Stimulated activated CD8-positive, alpha-beta memory T cell treated with anti-CD3 and anti-CD28 coated beads, Interleukin-4, amount 100 ng/mL, for 4 hours (primary cell): ENCODE data around the gene YPEL2.
"Not testable (repeated sequence)": the region's sequence is repeated elsewhere in the genome, so short reads cannot be mapped to it uniquely, and the experiment has no call there.

Source experiments
- DNase-seq, 2 donors: peaks; one replicate each; pipeline ENCODE4 v3.0.0-alpha.2; 2020; ENCODE audit warnings: low read depth in 2 of 2, low spot score in 1 of 2

YPEL2 gene

GRCh38 chr17:59404471-59404870 lies 73.0 kb downstream of the YPEL2 start:
- DNase-seq = no peak

- no peak for DNase-seq
Observed at GRCh38 chr17:59405944-59406705, 74.7 kb downstream of the YPEL2 start.

- no peak for DNase-seq
Observed at GRCh38 chr17:59406808-59407381, 75.4 kb downstream of the YPEL2 start.

DNA sequence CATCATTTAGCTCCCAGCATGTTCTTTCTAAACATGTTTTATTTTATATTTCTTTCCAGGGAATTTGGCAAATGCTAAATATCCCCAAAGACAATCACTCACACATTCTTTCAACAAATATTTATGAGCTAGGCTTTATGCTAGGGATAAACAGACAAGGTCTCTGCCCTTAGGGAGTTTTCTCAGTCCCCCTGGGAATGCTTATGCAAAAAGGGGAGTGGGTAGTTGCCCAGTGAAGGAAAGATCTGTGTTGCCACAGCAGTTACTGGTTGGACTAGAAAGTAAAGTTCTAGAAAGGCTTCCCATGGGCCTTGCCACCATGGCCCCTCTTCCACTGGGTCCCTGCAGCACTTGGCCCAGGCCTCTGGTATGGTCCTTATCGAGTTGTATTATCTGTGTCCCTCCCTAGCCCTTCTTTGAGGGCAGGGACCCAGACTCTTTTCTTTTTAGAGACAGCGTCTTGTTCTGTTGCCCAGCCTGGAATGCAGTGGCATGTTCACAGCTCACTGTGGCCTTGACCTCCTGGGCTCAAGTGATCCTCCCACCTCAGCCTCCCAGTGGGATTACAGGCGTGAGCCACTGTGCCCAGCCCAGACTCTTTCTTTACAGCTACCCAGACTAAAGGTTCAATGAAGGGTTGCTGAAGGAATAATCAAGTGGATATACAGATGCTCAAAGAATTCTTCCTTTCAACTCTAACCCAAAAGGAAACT lies 78.0 kb downstream of the YPEL2 start:
- no peak for DNase-seq

DNA sequence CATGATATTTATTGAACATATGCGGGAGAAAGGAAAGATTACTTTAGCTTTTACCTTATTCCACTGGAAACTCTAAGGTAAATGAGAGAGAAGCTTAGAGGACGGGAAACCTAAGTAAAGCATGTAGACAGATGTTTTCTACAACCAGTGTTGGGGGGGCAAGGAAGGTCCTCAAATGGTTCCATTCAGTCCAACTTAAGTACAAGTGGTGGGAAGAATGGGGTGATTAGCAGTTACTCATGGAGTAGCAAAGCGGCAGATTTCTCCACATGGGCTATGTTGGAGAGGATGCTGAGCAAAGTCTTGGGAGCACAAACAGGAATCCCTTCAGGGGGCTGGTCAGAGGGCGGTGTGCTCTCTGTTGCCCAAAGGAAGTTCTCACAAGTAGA lies 78.6 kb downstream of the YPEL2 start:
- DNase-seq = no peak

- DNase-seq = not testable (repeated sequence)
Observed at GRCh38 chr17:59412431-59412830, 81.0 kb downstream of the YPEL2 start.

GRCh38 chr17:59413014-59413766 lies 81.7 kb downstream of the YPEL2 start:
- DNase-seq = no peak

- no peak for DNase-seq
Observed at GRCh38 chr17:59415397-59415796, 83.9 kb downstream of the YPEL2 start.

- DNase-seq = no peak
Observed at GRCh38 chr17:59416184-59416583, 84.7 kb downstream of the YPEL2 start.

DNA sequence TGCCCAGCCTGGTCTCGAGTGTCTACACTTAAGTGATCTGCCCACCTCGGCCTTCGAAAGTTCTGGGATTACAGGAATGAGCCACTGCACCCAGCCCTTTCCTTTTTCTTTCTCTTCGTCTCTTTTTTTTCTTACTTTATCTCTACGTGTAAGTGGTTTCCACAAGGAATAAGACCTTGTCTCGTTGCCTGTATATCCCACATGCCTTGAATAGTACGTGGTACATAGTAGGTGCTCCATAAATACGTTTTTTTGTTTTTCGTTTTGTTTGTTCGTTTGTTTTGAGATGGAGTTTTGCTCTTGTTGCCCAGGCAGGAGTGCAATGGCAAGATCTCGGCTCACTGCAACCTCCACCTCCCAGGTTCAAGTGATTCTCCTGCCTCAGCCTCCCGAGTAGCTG lies 86.0 kb downstream of the YPEL2 start:
- DNase-seq = no peak

DNA sequence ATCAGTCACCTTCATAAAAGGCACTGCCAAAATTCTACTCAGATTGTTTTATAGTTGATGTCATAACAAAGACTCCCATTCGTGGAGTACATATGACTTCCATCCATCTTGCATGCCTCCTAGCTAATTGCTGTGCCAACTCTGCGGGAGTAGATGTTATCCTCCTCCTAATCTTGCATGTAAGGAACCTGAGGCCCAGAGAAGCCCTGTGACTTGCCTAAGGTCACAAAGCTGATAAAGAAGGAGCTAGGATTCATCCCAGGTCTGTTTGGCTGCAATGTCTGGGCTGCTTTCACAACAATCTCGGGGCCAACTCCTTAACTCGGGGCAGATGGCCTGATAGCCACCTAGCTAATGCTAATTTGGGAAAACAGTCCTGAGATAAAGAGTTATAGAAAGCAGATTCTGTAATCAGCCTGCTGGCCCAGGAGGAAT lies 87.3 kb downstream of the YPEL2 start:
- no peak for DNase-seq

DNA sequence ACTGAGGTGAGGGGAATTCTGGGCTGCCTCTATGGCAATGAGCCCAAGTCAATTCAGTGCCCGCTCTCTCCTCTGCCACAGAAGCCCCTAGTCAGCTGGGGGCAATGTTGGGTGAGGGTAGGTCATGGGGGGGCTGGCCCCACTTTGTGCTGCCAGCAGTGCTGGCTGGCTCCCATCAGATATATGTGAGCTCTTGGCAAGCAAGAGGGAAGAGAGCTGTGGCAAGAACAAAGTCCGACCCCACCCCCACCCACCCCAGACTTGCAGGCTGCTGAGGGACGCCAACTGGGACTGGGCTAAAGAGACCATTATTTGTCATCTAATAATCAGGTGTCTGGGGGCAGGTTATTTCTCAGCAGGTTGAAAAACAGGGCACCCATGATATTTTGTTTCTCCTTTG lies 89.4 kb downstream of the YPEL2 start:
- no peak for DNase-seq

- no peak for DNase-seq
Observed at GRCh38 chr17:59421722-59422121, 90.3 kb downstream of the YPEL2 start.

DNA sequence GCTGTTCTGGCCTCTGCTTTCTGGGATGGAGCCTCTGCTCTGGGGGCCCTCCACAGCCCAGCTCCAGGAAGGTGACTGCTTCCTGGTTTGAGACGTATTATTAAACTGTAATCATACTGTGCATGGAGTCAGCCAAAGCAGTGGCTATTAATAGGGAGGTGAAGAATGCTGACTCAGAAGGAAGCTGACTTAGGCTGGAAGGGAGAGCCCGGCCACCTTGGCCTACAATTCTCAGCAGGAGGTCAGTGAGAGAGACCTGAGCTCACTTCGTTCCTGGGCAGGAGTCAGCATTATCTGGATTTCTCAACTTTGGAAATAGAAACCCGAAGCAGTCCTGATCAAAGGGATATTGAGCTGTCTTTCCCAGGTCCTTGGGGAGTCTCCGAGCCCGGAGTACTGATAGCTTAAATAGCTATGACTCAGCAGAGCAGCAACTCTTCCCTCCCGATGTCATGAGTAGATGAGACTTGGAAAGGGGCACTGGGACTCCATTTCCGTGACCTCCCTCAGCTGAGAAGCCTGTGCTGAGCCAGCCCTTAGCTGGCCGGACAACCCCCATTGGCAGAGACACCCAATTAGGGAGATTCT lies 91.8 kb downstream of the YPEL2 start:
- DNase-seq = no peak

DNA sequence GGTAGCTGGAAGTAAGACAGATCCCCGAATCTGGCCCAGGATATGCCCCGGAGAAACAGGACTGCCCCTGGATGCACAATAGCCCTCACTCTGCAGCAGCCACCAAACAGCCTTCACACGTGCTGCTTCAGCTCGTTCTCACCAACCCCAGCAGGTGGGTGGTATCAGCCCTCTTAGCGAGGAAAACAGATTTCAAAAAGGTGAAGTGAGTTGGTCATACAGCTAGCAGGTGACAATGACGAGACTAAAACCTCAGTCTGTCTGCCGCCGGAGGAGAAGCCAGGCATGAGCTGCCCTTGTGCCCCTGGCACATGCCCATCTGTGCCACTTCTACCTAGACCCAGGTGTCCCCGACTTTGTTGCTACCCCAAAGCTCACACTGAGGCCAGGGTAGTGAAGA lies 92.4 kb downstream of the YPEL2 start:
- DNase-seq = no peak

GRCh38 chr17:59424331-59424730 lies 92.9 kb downstream of the YPEL2 start:
- no peak for DNase-seq

DNA sequence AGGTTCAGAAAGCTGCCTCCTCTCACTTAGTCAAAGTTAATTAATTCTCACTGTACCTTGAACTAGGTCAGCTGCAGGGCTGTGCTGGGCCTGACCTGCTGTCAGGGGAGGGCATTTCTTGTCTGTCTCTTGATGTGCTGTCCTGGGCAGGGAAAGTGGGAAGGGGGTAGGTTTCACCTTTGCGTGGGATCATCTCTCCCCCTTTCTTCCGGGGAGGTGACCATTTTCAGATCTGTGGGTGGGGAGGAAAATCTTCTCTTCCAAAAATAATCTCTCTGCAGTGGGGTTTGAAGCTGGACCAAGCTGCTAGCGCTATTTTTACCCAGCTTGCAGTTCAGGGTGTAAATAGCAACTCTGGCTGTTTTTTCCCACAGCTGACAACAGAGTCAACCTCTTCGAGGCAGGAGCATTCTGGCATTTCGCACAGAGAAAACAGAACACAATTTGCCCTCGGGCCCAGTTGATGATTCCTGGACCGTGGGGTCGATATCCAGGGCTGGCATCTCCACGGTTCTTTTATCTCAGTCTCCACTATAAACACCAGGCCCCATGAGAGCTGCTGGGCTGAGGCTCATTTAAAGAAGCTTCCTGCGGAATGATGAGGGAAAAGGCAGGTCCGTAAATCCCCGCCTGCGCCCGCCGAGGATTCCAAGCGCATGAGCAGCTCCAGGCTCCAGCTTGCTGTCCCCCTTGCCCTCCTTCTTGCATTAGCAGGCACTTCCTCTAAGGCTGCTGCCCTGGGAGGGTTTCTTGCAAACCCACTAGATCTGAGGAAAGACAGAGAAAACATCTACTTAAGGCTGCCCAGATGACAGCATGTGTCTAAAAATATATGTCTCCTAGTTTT lies 93.9 kb downstream of the YPEL2 start:
- no peak for DNase-seq

GRCh38 chr17:59426031-59426430 lies 94.6 kb downstream of the YPEL2 start:
- no peak for DNase-seq

- no peak for DNase-seq
Observed at GRCh38 chr17:59427425-59427921, 96.0 kb downstream of the YPEL2 start.

DNA sequence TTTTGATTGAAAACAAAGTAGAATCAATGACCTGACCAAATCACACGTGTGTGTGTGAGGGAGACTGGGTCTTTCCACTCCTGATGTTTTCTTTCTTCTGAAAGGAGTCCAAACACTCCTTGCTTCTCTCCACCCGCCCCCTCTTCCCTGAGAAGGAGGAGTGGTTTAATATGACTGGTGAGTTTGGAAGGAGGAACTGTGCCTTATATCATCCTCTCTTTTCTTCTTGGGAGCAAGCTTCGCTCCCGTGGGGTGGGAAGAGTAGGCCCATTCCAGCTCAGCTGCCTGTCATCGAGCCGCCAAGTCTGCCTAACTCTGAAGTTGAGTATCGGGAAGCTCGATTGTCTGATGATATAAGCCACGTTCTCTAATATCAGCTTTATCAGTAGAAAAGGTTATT lies 96.5 kb downstream of the YPEL2 start:
- no peak for DNase-seq
